ENCODE results near the gene COPS7A.
A peak's percentile ranks its signal among the peaks of the same experiment; 100 is the strongest.

COPS7A gene

DNA sequence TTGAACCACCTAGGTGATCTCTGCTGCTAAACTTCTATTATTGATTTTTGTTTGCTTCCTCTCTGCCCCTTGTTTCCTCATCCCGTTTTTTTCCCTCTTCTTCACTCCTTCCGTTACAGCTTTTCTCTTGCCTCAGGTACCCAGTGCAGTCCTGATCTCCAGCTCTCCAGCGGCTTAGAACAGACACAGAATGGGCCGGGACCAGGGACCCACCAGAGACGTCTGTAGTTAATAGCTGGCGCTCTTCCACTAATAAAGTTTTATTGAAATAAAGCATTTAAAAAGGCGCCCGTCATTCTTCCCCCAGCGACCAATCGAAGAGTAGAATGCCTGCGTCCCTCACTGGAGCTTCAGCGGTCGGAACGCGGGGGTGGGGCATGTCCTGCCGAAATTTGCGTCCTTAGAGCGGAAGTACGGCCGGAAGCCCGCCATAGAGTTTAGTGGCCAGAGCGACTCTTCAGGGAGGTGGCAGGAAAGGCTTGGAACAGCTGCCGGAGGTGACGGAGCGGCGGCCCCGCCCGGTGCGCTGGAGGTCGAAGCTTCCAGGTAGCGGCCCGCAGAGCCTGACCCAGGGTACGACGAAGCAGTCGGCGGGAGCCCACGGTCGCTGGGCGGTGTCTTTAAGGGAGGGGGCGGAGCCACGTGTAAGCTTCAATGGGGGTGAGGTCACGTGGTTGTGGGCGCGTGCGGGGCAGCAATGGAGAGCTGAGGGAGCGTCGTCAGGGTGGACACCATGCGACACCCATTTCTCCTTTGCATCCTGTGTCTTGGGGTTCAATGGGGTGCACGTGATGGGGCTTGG is at the start of gene COPS7A (continued):
- TF ChIP-seq, protein P1, sequence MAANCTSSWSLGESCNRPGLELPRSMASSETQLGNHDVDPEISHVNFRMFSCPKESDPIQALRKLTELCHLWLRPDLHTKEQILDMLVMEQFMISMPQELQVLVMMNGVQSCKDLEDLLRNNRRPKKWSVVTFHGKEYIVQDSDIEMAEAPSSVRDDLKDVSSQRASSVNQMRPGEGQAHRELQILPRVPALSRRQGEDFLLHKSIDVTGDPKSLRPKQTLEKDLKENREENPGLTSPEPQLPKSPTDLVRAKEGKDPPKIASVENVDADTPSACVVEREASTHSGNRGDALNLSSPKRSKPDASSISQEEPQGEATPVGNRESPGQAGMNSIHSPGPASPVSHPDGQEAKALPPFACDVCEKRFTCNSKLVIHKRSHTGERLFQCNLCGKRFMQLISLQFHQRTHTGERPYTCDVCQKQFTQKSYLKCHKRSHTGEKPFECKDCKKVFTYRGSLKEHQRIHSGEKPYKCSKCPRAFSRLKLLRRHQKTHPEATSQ (tag by site-specific recombination; IDR thresholded peaks at IDR 0.05) = no peak
- TF ChIP-seq ZNF155 (tag by site-specific recombination; IDR thresholded peaks at IDR 0.05) = no peak
- TF ChIP-seq, protein P2, sequence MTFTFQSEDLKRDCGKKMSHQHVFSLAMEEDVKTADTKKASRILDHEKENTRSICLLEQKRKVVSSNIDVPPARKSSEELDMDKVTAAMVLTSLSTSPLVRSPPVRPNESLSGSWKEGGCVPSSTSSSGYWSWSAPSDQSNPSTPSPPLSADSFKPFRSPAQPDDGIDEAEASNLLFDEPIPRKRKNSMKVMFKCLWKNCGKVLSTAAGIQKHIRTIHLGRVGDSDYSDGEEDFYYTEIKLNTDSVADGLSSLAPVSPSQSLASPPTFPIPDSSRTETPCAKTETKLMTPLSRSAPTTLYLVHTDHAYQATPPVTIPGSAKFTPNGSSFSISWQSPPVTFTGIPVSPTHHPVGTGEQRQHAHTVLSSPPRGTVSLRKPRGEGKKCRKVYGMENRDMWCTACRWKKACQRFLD (tag by site-specific recombination; IDR thresholded peaks at IDR 0.05) = no peak
- no peak for TF ChIP-seq ZNF138 (tag by site-specific recombination; IDR thresholded peaks at IDR 0.05; ENCODE audit: borderline replicate concordance)
- TF ChIP-seq ZFHX2 (tag by site-specific recombination; conservative IDR thresholded peaks at IDR 0.05) = peak; percentile 85
- no peak for TF ChIP-seq ZNF426 (tag by site-specific recombination; IDR thresholded peaks at IDR 0.05)
- no peak; the same call in 1 of the 2 replicates for TF ChIP-seq GLI2 (tag by site-specific recombination; IDR thresholded peaks at IDR 0.05; ENCODE audit: borderline replicate concordance, low read depth)
- no peak for TF ChIP-seq ZNF791 (tag by site-specific recombination; IDR thresholded peaks at IDR 0.05)
- TF ChIP-seq, protein P3, sequence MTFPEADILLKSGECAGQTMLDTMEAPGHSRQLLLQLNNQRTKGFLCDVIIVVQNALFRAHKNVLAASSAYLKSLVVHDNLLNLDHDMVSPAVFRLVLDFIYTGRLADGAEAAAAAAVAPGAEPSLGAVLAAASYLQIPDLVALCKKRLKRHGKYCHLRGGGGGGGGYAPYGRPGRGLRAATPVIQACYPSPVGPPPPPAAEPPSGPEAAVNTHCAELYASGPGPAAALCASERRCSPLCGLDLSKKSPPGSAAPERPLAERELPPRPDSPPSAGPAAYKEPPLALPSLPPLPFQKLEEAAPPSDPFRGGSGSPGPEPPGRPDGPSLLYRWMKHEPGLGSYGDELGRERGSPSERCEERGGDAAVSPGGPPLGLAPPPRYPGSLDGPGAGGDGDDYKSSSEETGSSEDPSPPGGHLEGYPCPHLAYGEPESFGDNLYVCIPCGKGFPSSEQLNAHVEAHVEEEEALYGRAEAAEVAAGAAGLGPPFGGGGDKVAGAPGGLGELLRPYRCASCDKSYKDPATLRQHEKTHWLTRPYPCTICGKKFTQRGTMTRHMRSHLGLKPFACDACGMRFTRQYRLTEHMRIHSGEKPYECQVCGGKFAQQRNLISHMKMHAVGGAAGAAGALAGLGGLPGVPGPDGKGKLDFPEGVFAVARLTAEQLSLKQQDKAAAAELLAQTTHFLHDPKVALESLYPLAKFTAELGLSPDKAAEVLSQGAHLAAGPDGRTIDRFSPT (tag by site-specific recombination; IDR thresholded peaks at IDR 0.05) = no peak; the same call in none of the 2 replicates
- peak; percentile 15; the same call in 1 of the 2 replicates for TF ChIP-seq ZNF391 (tag by site-specific recombination; IDR thresholded peaks at IDR 0.05; ENCODE audit: borderline replicate concordance, low read depth)
- no peak for TF ChIP-seq HOXA7 (CRISPR knock-in tag; IDR thresholded peaks at IDR 0.05; ENCODE audit: borderline replicate concordance)
- no peak for TF ChIP-seq ZNF670 (tag by site-specific recombination; IDR thresholded peaks at IDR 0.05; ENCODE audit: low read depth)
- no peak for TF ChIP-seq ZNF548 (tag by site-specific recombination; IDR thresholded peaks at IDR 0.05)
- TF ChIP-seq ZBTB7A (tag by site-specific recombination; IDR thresholded peaks at IDR 0.05; ENCODE audit: low read depth) = peak; percentile 64; the same call in 1 of the 2 replicates
- TF ChIP-seq ZNF341 (tag by site-specific recombination; IDR thresholded peaks at IDR 0.05; ENCODE audit: low read depth) = peak; percentile 100
- no peak for TF ChIP-seq ZNF223 (tag by site-specific recombination; IDR thresholded peaks at IDR 0.05)
- no peak for TF ChIP-seq MZF1 (tag by site-specific recombination; IDR thresholded peaks at IDR 0.05; ENCODE audit: borderline replicate concordance)
- TF ChIP-seq, protein P4, sequence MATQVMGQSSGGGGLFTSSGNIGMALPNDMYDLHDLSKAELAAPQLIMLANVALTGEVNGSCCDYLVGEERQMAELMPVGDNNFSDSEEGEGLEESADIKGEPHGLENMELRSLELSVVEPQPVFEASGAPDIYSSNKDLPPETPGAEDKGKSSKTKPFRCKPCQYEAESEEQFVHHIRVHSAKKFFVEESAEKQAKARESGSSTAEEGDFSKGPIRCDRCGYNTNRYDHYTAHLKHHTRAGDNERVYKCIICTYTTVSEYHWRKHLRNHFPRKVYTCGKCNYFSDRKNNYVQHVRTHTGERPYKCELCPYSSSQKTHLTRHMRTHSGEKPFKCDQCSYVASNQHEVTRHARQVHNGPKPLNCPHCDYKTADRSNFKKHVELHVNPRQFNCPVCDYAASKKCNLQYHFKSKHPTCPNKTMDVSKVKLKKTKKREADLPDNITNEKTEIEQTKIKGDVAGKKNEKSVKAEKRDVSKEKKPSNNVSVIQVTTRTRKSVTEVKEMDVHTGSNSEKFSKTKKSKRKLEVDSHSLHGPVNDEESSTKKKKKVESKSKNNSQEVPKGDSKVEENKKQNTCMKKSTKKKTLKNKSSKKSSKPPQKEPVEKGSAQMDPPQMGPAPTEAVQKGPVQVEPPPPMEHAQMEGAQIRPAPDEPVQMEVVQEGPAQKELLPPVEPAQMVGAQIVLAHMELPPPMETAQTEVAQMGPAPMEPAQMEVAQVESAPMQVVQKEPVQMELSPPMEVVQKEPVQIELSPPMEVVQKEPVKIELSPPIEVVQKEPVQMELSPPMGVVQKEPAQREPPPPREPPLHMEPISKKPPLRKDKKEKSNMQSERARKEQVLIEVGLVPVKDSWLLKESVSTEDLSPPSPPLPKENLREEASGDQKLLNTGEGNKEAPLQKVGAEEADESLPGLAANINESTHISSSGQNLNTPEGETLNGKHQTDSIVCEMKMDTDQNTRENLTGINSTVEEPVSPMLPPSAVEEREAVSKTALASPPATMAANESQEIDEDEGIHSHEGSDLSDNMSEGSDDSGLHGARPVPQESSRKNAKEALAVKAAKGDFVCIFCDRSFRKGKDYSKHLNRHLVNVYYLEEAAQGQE (tag by site-specific recombination; IDR thresholded peaks at IDR 0.05) = peak; percentile 22; the same call in 1 of the 2 replicates
- peak; percentile 38; the same call in 1 of the 2 replicates for TF ChIP-seq ZFP37 (tag by site-specific recombination; IDR thresholded peaks at IDR 0.05)
- TF ChIP-seq, protein P5, sequence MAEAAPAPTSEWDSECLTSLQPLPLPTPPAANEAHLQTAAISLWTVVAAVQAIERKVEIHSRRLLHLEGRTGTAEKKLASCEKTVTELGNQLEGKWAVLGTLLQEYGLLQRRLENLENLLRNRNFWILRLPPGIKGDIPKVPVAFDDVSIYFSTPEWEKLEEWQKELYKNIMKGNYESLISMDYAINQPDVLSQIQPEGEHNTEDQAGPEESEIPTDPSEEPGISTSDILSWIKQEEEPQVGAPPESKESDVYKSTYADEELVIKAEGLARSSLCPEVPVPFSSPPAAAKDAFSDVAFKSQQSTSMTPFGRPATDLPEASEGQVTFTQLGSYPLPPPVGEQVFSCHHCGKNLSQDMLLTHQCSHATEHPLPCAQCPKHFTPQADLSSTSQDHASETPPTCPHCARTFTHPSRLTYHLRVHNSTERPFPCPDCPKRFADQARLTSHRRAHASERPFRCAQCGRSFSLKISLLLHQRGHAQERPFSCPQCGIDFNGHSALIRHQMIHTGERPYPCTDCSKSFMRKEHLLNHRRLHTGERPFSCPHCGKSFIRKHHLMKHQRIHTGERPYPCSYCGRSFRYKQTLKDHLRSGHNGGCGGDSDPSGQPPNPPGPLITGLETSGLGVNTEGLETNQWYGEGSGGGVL (tag by site-specific recombination; IDR thresholded peaks at IDR 0.05) = no peak
- TF ChIP-seq ZNF473 (tag by site-specific recombination; IDR thresholded peaks at IDR 0.05) = no peak
- peak; percentile 58 for TF ChIP-seq ZNF76 (tag by site-specific recombination; IDR thresholded peaks at IDR 0.05; ENCODE audit: borderline replicate concordance, low read depth)
- TF ChIP-seq FEZF1 (tag by site-specific recombination; IDR thresholded peaks at IDR 0.05) = peak; percentile 66
- TF ChIP-seq SCRT2 (tag by site-specific recombination; IDR thresholded peaks at IDR 0.05) = no peak
- TF ChIP-seq, protein P6, sequence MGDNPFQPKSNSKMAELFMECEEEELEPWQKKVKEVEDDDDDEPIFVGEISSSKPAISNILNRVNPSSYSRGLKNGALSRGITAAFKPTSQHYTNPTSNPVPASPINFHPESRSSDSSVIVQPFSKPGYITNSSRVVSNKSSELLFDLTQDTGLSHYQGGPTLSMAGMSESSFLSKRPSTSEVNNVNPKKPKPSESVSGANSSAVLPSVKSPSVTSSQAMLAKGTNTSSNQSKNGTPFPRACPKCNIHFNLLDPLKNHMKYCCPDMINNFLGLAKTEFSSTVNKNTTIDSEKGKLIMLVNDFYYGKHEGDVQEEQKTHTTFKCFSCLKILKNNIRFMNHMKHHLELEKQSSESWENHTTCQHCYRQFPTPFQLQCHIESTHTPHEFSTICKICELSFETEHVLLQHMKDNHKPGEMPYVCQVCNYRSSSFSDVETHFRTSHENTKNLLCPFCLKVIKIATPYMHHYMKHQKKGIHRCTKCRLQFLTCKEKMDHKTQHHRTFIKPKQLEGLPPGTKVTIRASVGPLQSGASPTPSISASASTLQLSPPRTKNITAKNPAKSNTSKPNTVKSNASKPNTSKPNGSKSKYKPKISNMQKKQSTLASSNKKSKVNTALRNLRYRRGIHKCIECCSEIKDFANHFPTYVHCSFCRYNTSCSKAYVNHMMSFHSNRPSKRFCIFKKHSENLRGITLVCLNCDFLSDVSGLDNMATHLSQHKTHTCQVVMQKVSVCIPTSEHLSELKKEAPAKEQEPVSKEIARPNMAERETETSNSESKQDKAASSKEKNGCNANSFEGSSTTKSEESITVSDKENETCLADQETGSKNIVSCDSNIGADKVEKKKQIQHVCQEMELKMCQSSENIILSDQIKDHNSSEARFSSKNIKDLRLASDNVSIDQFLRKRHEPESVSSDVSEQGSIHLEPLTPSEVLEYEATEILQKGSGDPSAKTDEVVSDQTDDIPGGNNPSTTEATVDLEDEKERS (tag by site-specific recombination; IDR thresholded peaks at IDR 0.05) = no peak
- TF ChIP-seq OSR2 (tag by site-specific recombination; IDR thresholded peaks at IDR 0.05) = peak; percentile 70; the same call in 1 of the 2 replicates
